MCF 10A (cell line): ENCODE results near the gene BHLHA9. TPM values are rescaled to one million over a fixed set of nuclear protein-coding genes. Genes with fewer than 3 reads are reported as not detected.

Source experiments
- BruUV-seq: library from RNA; stranded (reverse); fragments of 400-500 nt; replicated peaks from 2 replicates; lab custom pipeline; 2021; lab: Mats Ljungman, UMichigan
- CTCF ChIA-PET: fragments of 300-600 bp; sonication (Branson Sonifier 250); formaldehyde crosslinking; extraction: SDS; loops from one replicate; lab custom pipeline; 2021; ENCODE audit warnings: antibody characterized with exemption, inconsistent platforms; lab: Yijun Ruan, JAX
- POLR2A ChIA-PET: fragments of 300-600, 350-650 bp; sonication (Branson Sonifier 250); formaldehyde crosslinking; extraction: SDS; loops from one replicate; lab custom pipeline; 2020; ENCODE audit warnings: antibody characterized with exemption, inconsistent platforms; lab: Yijun Ruan, JAX
- DNase-seq: peaks from one replicate; pipeline ENCODE4 v3.0.0-alpha.2; 2018; ENCODE audit not compliant: unreplicated experiment
- H3K27ac Mint-ChIP-seq: one replicate; pipeline ENCODE4 v1.8.0; 2022; ENCODE audit warnings: mild to moderate bottlenecking, low read depth, mixed read lengths; ENCODE audit not compliant: unreplicated experiment
- H3K27me3 Mint-ChIP-seq: one replicate; pipeline ENCODE4 v1.8.0; 2022; ENCODE audit warnings: mixed read lengths; ENCODE audit not compliant: insufficient read depth, unreplicated experiment
- H3K36me3 Mint-ChIP-seq: one replicate; pipeline ENCODE4 v1.8.0; 2022; ENCODE audit warnings: mild to moderate bottlenecking, moderate library complexity, mixed read lengths; ENCODE audit not compliant: insufficient read depth, unreplicated experiment
- H3K4me1 Mint-ChIP-seq: one replicate; pipeline ENCODE4 v1.8.0; 2022; ENCODE audit warnings: mixed read lengths; ENCODE audit not compliant: insufficient read depth, unreplicated experiment
- H3K4me3 Mint-ChIP-seq: one replicate; pipeline ENCODE4 v1.8.0; 2022; ENCODE audit warnings: mild to moderate bottlenecking, moderate library complexity, mixed read lengths; ENCODE audit not compliant: unreplicated experiment
- H3K9me3 Mint-ChIP-seq: one replicate; pipeline ENCODE4 v1.8.0; 2022; ENCODE audit warnings: mixed read lengths; ENCODE audit not compliant: unreplicated experiment
- CTCF ChIP-seq: fragments of 200-600 bp; IDR thresholded peaks from one replicate; pipeline ENCODE4 v1.8.0; 2022; ENCODE audit warnings: antibody characterized with exemption, mild to moderate bottlenecking; ENCODE audit not compliant: unreplicated experiment
- intact Hi-C: fragments of 100-400 bp; cut with micrococcal nuclease; formaldehyde crosslinking; loops from 2 replicates; pipeline ENCODE4 v1.14.1; 2022
- total RNA-seq: library from RNA; stranded (reverse); gene quantifications from 2 replicates; pipeline ENCODE4 v1.2.3, GENCODE V29; 2022

BHLHA9 gene
- total RNA-seq, 1 experiment from 2014 or later: not detected

- Mint-ChIP-seq H3K9me3 (no peaks in the 10 kb centered on the region), H3K27me3 (no peaks in the 10 kb centered on the region), H3K4me1 (no peaks in the 10 kb centered on the region), H3K4me3 (no peak overlapping the region), H3K27ac (no peak overlapping the region), H3K36me3 (no peaks in the 10 kb centered on the region)
- BruUV-seq: no TSS peak
- no peak for TF ChIP-seq CTCF
- no peak for DNase-seq
- ChIA-PET POLR2A (no interaction called here), CTCF (no interaction called here)
- intact Hi-C loops: no loop called here
Observed at GRCh38 chr17:1286379-1287106, 16.3 kb downstream of the BHLHA9 start.

GRCh38 chr17:1289695-1290094 is 19.5 kb downstream of the BHLHA9 start:
- CTCF ChIA-PET: no interaction called here
- POLR2A ChIA-PET: no interaction called here
- Mint-ChIP-seq H3K27ac (no peak overlapping the region), H3K36me3 (no peaks in the 10 kb centered on the region), H3K27me3 (peaks cover 9% of the 10 kb centered on the region), H3K4me1 (no peaks in the 10 kb centered on the region), H3K9me3 (no peaks in the 10 kb centered on the region), H3K4me3 (no peak overlapping the region)
- intact Hi-C loops: no loop called here
- no TSS peak for BruUV-seq
- no peak for TF ChIP-seq CTCF
- no peak for DNase-seq

- POLR2A ChIA-PET: no interaction called here
- no peak overlapping the region for H3K27ac Mint-ChIP-seq
Observed at GRCh38 chr17:1290676-1291075, 20.4 kb downstream of the BHLHA9 start.

More at GRCh38 chr17:1290676-1291075, 20.4 kb downstream of the BHLHA9 start:
- TF ChIP-seq CTCF: no peak
- Mint-ChIP-seq H3K36me3 (no peaks in the 10 kb centered on the region), H3K27me3 (peaks cover 9% of the 10 kb centered on the region), H3K9me3 (no peaks in the 10 kb centered on the region), H3K4me3 (no peak overlapping the region), H3K4me1 (no peaks in the 10 kb centered on the region)
- no TSS peak for BruUV-seq
- intact Hi-C loops: no loop called here
- no peak for DNase-seq
- CTCF ChIA-PET: no interaction called here
